Measurements from ENCODE around the gene GRIP2. TPM values are rescaled to one million over a fixed set of nuclear protein-coding genes. Genes with fewer than 3 reads are reported as not detected.
A peak's percentile ranks its signal among the peaks of the same experiment; 100 is the strongest.

GRIP2 gene
- total RNA-seq, 4 donors from 2014 or later: 0.80 to 12.4 (median 1.4) TPM; not detected in 1

DNA sequence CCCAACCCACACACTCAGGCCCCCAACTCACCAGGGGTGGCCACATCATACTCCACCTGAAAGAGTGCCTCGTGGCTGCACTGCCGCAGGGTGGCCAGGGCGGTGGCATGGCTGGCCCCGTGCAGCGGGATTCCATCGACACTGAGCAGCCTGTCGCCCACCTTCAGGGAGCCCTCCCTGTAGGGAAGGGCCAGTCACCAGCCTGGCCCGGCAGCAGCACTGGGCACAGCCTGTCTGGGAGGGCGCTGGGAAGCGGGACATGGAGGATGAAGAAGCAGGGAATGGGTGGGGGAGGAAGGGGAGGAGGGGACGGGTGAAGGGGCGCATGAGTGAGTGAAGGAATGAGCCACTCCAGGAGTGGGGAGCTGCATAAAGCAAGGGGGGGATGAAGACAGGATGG is 18.5 kb downstream of the GRIP2 start:
- DNase-seq: no peak
- TF ChIP-seq, protein P1, sequence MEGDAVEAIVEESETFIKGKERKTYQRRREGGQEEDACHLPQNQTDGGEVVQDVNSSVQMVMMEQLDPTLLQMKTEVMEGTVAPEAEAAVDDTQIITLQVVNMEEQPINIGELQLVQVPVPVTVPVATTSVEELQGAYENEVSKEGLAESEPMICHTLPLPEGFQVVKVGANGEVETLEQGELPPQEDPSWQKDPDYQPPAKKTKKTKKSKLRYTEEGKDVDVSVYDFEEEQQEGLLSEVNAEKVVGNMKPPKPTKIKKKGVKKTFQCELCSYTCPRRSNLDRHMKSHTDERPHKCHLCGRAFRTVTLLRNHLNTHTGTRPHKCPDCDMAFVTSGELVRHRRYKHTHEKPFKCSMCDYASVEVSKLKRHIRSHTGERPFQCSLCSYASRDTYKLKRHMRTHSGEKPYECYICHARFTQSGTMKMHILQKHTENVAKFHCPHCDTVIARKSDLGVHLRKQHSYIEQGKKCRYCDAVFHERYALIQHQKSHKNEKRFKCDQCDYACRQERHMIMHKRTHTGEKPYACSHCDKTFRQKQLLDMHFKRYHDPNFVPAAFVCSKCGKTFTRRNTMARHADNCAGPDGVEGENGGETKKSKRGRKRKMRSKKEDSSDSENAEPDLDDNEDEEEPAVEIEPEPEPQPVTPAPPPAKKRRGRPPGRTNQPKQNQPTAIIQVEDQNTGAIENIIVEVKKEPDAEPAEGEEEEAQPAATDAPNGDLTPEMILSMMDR (IDR thresholded peaks at IDR 0.05): no peak
- TF ChIP-seq POLR2A (IDR thresholded peaks at IDR 0.05): no peak
- Histone ChIP-seq H3K36me3 (no peaks in the 10 kb centered on the region), H3K27me3 (no peaks in the 10 kb centered on the region), H3K4me3 (no peak overlapping the region), H3K27ac (no peak overlapping the region), H3K9me3 (no peaks in the 10 kb centered on the region), H3K4me1 (peaks cover 0 to 13% (median 0%) of the 10 kb centered on the region in 4 donors)

GRCh38 chr3:14520967-14521366 is 19.2 kb downstream of the GRIP2 start:
- Histone ChIP-seq H3K4me3 (no peak overlapping the region), H3K27ac (no peak overlapping the region), H3K27me3 (no peaks in the 10 kb centered on the region), H3K36me3 (no peaks in the 10 kb centered on the region), H3K9me3 (no peaks in the 10 kb centered on the region), H3K4me1 (peaks cover 0 to 8% (median 0%) of the 10 kb centered on the region in 4 donors)
- no peak for TF ChIP-seq POLR2A (IDR thresholded peaks at IDR 0.05)
- TF ChIP-seq, protein P1 (IDR thresholded peaks at IDR 0.05): no peak
- DNase-seq: no peak

- H3K27me3 ChIP-seq: no peaks in the 10 kb centered on the region
- H3K9me3 ChIP-seq: no peaks in the 10 kb centered on the region
- TF ChIP-seq, protein P1 (IDR thresholded peaks at IDR 0.05): no peak
- peaks cover 0 to under 1% (median 0%) of the 10 kb centered on the region in 4 donors for H3K4me1 ChIP-seq
- peak in 2 of 3 donors; percentile 24 to 40 for DNase-seq
- H3K27ac ChIP-seq: no peak overlapping the region
- H3K4me3 ChIP-seq: no peak overlapping the region
- no peaks in the 10 kb centered on the region for H3K36me3 ChIP-seq
Observed at GRCh38 chr3:14520149-14520548, 20.0 kb downstream of the GRIP2 start.

DNA sequence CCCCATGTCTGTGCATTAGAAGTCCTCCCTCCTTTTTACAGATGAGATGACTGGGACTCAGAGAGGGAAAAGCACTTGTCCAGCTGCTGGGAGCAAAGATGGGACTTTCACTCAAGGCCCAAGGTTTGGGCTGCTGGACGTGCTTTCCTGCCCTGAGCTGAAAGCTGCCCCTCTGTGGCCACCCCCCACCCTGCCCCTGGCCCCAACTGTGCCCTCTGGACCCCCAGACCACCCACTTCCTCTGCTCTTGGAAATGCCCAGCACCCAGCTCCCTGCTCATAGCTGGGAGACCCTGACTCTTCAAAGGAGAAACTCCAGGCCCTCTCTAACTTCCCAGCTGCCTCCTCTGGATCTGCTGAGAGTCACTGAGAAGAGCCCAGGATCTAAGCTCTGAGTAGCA is 20.7 kb downstream of the GRIP2 start:
- Histone ChIP-seq H3K4me1 (no peaks in the 10 kb centered on the region), H3K27me3 (no peaks in the 10 kb centered on the region), H3K9me3 (no peaks in the 10 kb centered on the region), H3K27ac (no peak overlapping the region), H3K36me3 (no peaks in the 10 kb centered on the region), H3K4me3 (no peak overlapping the region)
- TF ChIP-seq POLR2A (IDR thresholded peaks at IDR 0.05): no peak
- TF ChIP-seq, protein P1 (IDR thresholded peaks at IDR 0.05): no peak
- DNase-seq: peak in 1 of 3 donors; percentile 6

DNA sequence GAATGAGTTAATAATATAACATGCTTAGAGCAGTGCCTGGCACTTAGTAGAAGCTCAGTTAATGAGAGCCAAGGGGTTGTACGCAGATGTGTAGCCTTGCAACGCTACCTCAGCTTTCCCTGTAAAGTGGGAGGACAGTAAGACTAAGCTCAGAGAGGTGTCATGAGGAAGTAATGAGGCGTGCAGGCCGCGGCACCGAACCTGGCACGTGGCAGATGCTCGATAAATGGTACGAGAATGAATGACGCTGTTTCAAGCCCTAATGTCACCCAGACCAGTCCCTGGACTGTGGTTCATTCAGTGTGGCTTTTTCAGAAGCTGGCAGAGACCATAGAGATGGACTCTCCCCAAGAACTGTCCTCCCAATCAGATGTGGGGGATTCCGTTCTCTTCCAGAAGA is 21.2 kb downstream of the GRIP2 start:
- H3K4me3 ChIP-seq: no peak overlapping the region
- TF ChIP-seq POLR2A (IDR thresholded peaks at IDR 0.05): no peak
- TF ChIP-seq, protein P1 (IDR thresholded peaks at IDR 0.05): no peak
- H3K27ac ChIP-seq: no peak overlapping the region
- H3K9me3 ChIP-seq: no peaks in the 10 kb centered on the region
- H3K27me3 ChIP-seq: no peaks in the 10 kb centered on the region
- no peaks in the 10 kb centered on the region for H3K36me3 ChIP-seq
- no peaks in the 10 kb centered on the region for H3K4me1 ChIP-seq
- DNase-seq: peak in 1 of 3 donors; percentile 9

DNA sequence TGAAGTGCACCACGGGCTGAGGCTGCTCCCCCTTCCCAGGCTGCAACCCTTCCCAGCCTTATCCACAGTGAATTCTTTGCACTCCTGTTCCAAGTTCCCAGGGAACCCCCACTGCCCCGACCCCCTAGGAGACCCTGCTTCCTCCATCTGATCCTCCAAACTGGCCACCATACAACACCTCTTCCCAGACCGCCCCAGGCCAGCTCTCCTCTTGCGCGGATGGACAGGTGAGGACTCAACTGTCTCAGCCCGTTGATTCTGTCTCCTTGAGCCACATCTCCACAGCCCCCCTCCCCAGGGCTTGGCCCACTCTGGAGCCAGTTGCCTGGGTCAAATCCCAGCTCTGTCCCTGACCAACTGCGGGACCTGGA is 21.7 kb downstream of the GRIP2 start:
- H3K4me3 ChIP-seq: no peak overlapping the region
- no peaks in the 10 kb centered on the region for H3K36me3 ChIP-seq
- no peak overlapping the region for H3K27ac ChIP-seq
- TF ChIP-seq, protein P1 (IDR thresholded peaks at IDR 0.05): no peak
- no peak for TF ChIP-seq POLR2A (IDR thresholded peaks at IDR 0.05)
- H3K4me1 ChIP-seq: no peaks in the 10 kb centered on the region
- H3K9me3 ChIP-seq: no peaks in the 10 kb centered on the region
- DNase-seq: peak in 2 of 3 donors; percentile 32 to 37
- no peaks in the 10 kb centered on the region for H3K27me3 ChIP-seq
